ENCODE data around the gene CTSV. TPM values are rescaled to one million over a fixed set of nuclear protein-coding genes. Genes with fewer than 3 reads are reported as not detected.
"Not testable (repeated sequence)": the region's sequence is repeated elsewhere in the genome, so short reads cannot be mapped to it uniquely, and the experiment has no call there.

The CTSV gene
- total RNA-seq, 2 experiments from 2014 or later = 0.71 to 0.74 TPM

GRCh38 chr9:96989747-96990318, 49.1 kb downstream of the CTSV start:
- POLR2A ChIA-PET; intact Hi-C loops (cut with DNase I, micrococcal nuclease); H3K4me3 Mint-ChIP-seq; CTCF ChIA-PET; H3K27me3 Mint-ChIP-seq; DNase-seq; H3K9me3 Mint-ChIP-seq (ENCODE audit: low read depth); H3K36me3 Mint-ChIP-seq (ENCODE audit: low read depth): not testable (repeated sequence)
- Mint-ChIP-seq H3K4me1 (peaks cover 26% of the 10 kb centered on the region), H3K27ac (peak overlapping the region; percentile 13)
- ATAC-seq = peak; percentile 70

- H3K4me3 Mint-ChIP-seq; DNase-seq; intact Hi-C loops (cut with DNase I, micrococcal nuclease); ATAC-seq; H3K36me3 Mint-ChIP-seq (ENCODE audit: low read depth); H3K9me3 Mint-ChIP-seq (ENCODE audit: low read depth); H3K27me3 Mint-ChIP-seq; H3K27ac Mint-ChIP-seq; POLR2A ChIA-PET: not testable (repeated sequence)
- peaks cover 13% of the 10 kb centered on the region for H3K4me1 Mint-ChIP-seq
- CTCF ChIA-PET = interaction anchor here (0.7 kb wide), 1 partner anchor 730 kb away, joined by 3 read pairs; no protein-coding TSS in a partner anchor
These were observed 54.1 kb downstream of the CTSV start for GRCh38 chr9:96984887-96985286.

- H3K4me1 Mint-ChIP-seq = peaks cover 13% of the 10 kb centered on the region
- CTCF ChIA-PET = interaction anchor here (0.7 kb wide), 1 partner anchor 729 kb away, joined by 3 read pairs; no protein-coding TSS in a partner anchor
- DNase-seq; H3K27me3 Mint-ChIP-seq; intact Hi-C loops (cut with DNase I, micrococcal nuclease); ATAC-seq; H3K9me3 Mint-ChIP-seq (ENCODE audit: low read depth); H3K27ac Mint-ChIP-seq; POLR2A ChIA-PET; H3K36me3 Mint-ChIP-seq (ENCODE audit: low read depth); H3K4me3 Mint-ChIP-seq: not testable (repeated sequence)
These were observed 54.8 kb downstream of the CTSV start for GRCh38 chr9:96984139-96984538.

GRCh38 chr9:96983496-96984122, 55.3 kb downstream of the CTSV start:
- ATAC-seq, POLR2A ChIA-PET, CTCF ChIA-PET: not testable (repeated sequence)

More at GRCh38 chr9:96983496-96984122, 55.3 kb downstream of the CTSV start:
- peaks cover 12% of the 10 kb centered on the region for H3K4me1 Mint-ChIP-seq
- H3K27ac Mint-ChIP-seq; intact Hi-C loops (cut with DNase I, micrococcal nuclease); H3K36me3 Mint-ChIP-seq (ENCODE audit: low read depth); H3K9me3 Mint-ChIP-seq (ENCODE audit: low read depth); H3K27me3 Mint-ChIP-seq; H3K4me3 Mint-ChIP-seq; DNase-seq: not testable (repeated sequence)

Other genes with a start within 250 kb of the CTSV start
- 1 to 10 TPM; 3.8 to 4.8 TPM for gene ZNF782, start 184.6 kb downstream of the CTSV start, total RNA-seq
- not detected for gene NUTM2G, start 110.3 kb downstream of the CTSV start, total RNA-seq

Data from activated CD4-positive, alpha-beta T cell treated with anti-CD3 and anti-CD28 coated beads for 36 hours (primary cell).